AG04450 (cell line): ENCODE results near the gene TRIP4. TPM values are rescaled to one million over a fixed set of nuclear protein-coding genes. Genes with fewer than 3 reads are reported as not detected.

Experiments used
- CTCF ChIA-PET: fragments of 300-600, 350-600 bp; formaldehyde crosslinking; extraction: SDS; loops from one replicate; lab custom pipeline; 2022; ENCODE audit warnings: antibody characterized with exemption, inconsistent platforms; lab: Charles Lee
- POLR2A ChIA-PET: fragments of 350-600 bp; formaldehyde crosslinking; extraction: SDS; loops from one replicate; lab custom pipeline; 2021; ENCODE audit warnings: antibody characterized with exemption, inconsistent platforms; lab: Yijun Ruan, JAX
- DNase-seq: peaks from one replicate; pipeline ENCODE4 v3.0.0-alpha.2; 2011; ENCODE audit warnings: low read depth, low spot score
- H3K27ac ChIP-seq: one replicate; pipeline ENCODE4 v1.5.1; 2012; ENCODE audit warnings: low read depth, low read length, control low read depth
- H3K27me3 ChIP-seq: one replicate; pipeline ENCODE4 v1.6.0; 2012; ENCODE audit warnings: low read length; ENCODE audit not compliant: control insufficient read depth, insufficient read depth
- H3K4me3 ChIP-seq: 2 replicates; pipeline ENCODE4 v1.5.1; 2011; ENCODE audit warnings: mild to moderate bottlenecking, low read depth, low read length, control low read depth
- H3K9me3 ChIP-seq: 2 replicates; pipeline ENCODE4 v1.5.1; 2012; ENCODE audit warnings: low read length; ENCODE audit not compliant: control insufficient read depth, insufficient read depth
- CTCF ChIP-seq: IDR thresholded peaks from 2 replicates; pipeline ENCODE4 v1.5.1; 2011; ENCODE audit warnings: low read depth, low read length, control low read depth, inconsistent platforms
- polyA plus RNA-seq: library from polyadenylated mRNA; depleted of rRNA; stranded (reverse); fragments of >200 nt; gene quantifications from 2 replicates; pipeline ENCODE4 v1.2.3, GENCODE V29; 2011

TRIP4 gene
- polyA plus RNA-seq, 1 experiment, result 28.0 TPM

- no peak for DNase-seq
- Histone ChIP-seq H3K27me3 (no peaks in the 10 kb centered on the region), H3K4me3 (no peak overlapping the region), H3K27ac (no peak overlapping the region), H3K9me3 (no peaks in the 10 kb centered on the region)
- ChIA-PET POLR2A (no interaction called here), CTCF (no interaction called here)
- TF ChIP-seq CTCF, result no peak
Observed at GRCh38 chr15:64396789-64397188, 9.2 kb downstream of the TRIP4 start.

- POLR2A ChIA-PET, result interaction anchor here (0.6 kb wide), 1 partner anchor 491 kb away, joined by 3 read pairs; no protein-coding TSS in a partner anchor
- Histone ChIP-seq H3K27me3 (no peaks in the 10 kb centered on the region), H3K4me3 (no peak overlapping the region), H3K9me3 (no peaks in the 10 kb centered on the region), H3K27ac (no peak overlapping the region)
- CTCF ChIA-PET, result no interaction called here
- no peak for DNase-seq
- no peak for TF ChIP-seq CTCF
Observed at GRCh38 chr15:64398575-64398974, 10.9 kb downstream of the TRIP4 start.

- no peak for DNase-seq
- Histone ChIP-seq H3K9me3 (no peaks in the 10 kb centered on the region), H3K27me3 (no peaks in the 10 kb centered on the region), H3K27ac (no peak overlapping the region), H3K4me3 (no peak overlapping the region)
- ChIA-PET POLR2A (no interaction called here), CTCF (no interaction called here)
- no peak for TF ChIP-seq CTCF
Observed at GRCh38 chr15:64400583-64400982, 12.9 kb downstream of the TRIP4 start.

GRCh38 chr15:64412216-64412615, 24.6 kb downstream of the TRIP4 start:
- DNase-seq, result no peak
- H3K9me3 ChIP-seq, result no peaks in the 10 kb centered on the region
- H3K4me3 ChIP-seq, result no peak overlapping the region
- no peak for TF ChIP-seq CTCF
- POLR2A ChIA-PET, result no interaction called here
- CTCF ChIA-PET, result interaction anchor here (0.6 kb wide), 1 partner anchor 13 kb away, joined by 3 read pairs; no protein-coding TSS in a partner anchor
- H3K27me3 ChIP-seq, result no peaks in the 10 kb centered on the region
- no peak overlapping the region for H3K27ac ChIP-seq

GRCh38 chr15:64422697-64423096, 35.1 kb downstream of the TRIP4 start:
- Histone ChIP-seq H3K4me3 (no peak overlapping the region), H3K9me3 (no peaks in the 10 kb centered on the region), H3K27me3 (no peaks in the 10 kb centered on the region), H3K27ac (no peak overlapping the region)
- CTCF ChIA-PET, result no interaction called here
- no peak for DNase-seq
- POLR2A ChIA-PET, result no interaction called here
- TF ChIP-seq CTCF, result no peak
